GM06990 (cell line): ENCODE data around the gene HSF4.

Experiments
- DNase-seq: peaks from one replicate; pipeline ENCODE4 v3.0.0-alpha.2; 2011; ENCODE audit not compliant: insufficient read length; ENCODE audit errors: extremely low read depth
- H3K27me3 ChIP-seq: replicated peaks from 2 replicates; pipeline ENCODE4 v1.6.0; 2011; ENCODE audit warnings: low read length; ENCODE audit not compliant: control insufficient read depth, insufficient read depth
- H3K36me3 ChIP-seq: 2 replicates; pipeline ENCODE4 v1.5.1; 2011; ENCODE audit warnings: low read length; ENCODE audit not compliant: control insufficient read depth, insufficient read depth
- H3K4me3 ChIP-seq: replicated peaks from 2 replicates; pipeline ENCODE4 v1.5.1; 2011; ENCODE audit warnings: low read depth, mild to moderate bottlenecking, control low read depth, low read length
- TF ChIP-seq, protein P1 (sequence below): IDR thresholded peaks from 2 replicates; pipeline ENCODE4 v1.5.1; 2011; ENCODE audit warnings: low read length, control low read depth, mild to moderate bottlenecking, inconsistent platforms; ENCODE audit not compliant: insufficient read depth, poor library complexity, severe bottlenecking

HSF4 gene

DNA sequence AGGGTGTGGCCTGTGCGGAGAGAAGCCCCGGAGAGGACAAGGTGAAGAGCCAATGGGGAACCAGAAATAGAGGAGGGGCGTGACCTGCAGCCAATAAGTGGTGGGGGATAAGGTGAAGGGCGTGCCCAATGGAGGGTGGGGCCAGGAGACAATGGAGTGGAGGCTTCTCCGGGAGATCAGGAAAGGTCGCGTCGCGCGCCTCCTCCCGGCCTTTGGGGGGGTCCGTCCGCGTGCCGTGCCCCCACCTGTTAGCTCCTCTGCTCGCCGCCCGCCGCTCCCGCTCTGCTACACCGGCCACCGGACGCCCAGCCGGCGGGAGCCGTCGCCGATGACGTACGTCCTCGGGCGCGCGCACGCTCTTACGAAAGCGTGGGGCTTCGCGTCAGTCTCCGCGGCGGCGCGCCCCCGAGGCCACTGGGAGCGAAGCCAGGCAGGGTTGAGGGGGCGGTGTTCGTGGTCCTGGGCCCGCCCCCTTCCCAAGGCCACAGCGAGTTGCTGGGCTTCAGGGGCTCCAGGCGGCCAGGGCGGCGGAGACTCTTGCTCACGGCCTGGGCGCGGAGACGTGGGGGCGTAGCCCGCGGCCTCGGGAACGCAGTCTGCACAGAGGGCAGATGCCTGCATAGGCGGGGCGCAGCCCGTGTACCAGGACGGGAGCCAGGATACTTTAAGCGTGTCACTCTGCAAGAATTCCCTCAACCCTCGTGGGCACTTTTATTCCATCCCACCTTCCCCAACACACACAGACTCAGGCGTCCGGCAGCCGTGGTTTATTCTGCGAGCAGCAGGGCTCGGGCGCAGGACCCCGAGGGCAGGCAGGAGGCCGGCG, 19.3 kb downstream of the HSF4 start, which contains the start of gene MATCAP1:
Gene MATCAP1, minus strand, starts transcription at position 337 of the 826 bp plus-strand sequence. CDS start 3,353 bp downstream, outside the sequence.
- TF ChIP-seq, protein P1, sequence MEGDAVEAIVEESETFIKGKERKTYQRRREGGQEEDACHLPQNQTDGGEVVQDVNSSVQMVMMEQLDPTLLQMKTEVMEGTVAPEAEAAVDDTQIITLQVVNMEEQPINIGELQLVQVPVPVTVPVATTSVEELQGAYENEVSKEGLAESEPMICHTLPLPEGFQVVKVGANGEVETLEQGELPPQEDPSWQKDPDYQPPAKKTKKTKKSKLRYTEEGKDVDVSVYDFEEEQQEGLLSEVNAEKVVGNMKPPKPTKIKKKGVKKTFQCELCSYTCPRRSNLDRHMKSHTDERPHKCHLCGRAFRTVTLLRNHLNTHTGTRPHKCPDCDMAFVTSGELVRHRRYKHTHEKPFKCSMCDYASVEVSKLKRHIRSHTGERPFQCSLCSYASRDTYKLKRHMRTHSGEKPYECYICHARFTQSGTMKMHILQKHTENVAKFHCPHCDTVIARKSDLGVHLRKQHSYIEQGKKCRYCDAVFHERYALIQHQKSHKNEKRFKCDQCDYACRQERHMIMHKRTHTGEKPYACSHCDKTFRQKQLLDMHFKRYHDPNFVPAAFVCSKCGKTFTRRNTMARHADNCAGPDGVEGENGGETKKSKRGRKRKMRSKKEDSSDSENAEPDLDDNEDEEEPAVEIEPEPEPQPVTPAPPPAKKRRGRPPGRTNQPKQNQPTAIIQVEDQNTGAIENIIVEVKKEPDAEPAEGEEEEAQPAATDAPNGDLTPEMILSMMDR, result no peak
- H3K27me3 ChIP-seq, result no peaks in the 10 kb centered on the region; the same call in 1 of the 2 replicates
- peak; percentile 94 for DNase-seq
- H3K36me3 ChIP-seq, result no peaks in the 10 kb centered on the region; the same call in 1 of the 2 replicates
- peak within 1 kb of the TSS; percentile 77 for H3K4me3 ChIP-seq

DNA sequence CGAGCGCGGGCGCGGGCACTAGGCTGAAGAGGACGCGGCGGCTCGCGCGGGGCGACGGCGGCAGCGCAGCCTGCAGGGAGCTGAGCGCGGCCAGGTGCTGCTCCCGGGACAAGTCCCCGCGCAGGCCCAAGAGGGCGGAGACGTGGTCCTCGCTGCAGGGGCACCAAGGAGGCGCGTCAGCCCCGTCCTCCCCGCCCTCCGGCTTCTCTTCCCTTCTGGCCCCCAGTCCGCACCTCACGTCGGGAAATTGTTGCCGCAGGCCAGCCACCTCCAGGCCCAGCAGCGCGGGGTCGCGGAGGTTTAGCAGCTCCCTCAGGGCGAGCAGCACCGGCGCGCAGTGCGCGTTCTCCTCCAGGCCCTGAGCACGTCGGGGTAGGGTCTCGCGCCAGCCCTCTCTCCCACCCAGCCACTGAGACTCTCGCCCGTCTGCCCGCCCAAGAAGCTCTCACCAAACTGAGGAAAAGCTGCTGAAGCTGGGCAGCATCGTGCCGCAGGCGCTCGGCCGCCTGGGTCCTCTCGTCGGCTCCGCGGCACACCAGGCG, 20.0 kb downstream of the HSF4 start:
- H3K27me3 ChIP-seq, result no peaks in the 10 kb centered on the region; the same call in 1 of the 2 replicates
- H3K36me3 ChIP-seq, result no peaks in the 10 kb centered on the region; the same call in 1 of the 2 replicates
- peak overlapping the region; percentile 77 for H3K4me3 ChIP-seq
- no peak for DNase-seq
- TF ChIP-seq, protein P1, result no peak

DNA sequence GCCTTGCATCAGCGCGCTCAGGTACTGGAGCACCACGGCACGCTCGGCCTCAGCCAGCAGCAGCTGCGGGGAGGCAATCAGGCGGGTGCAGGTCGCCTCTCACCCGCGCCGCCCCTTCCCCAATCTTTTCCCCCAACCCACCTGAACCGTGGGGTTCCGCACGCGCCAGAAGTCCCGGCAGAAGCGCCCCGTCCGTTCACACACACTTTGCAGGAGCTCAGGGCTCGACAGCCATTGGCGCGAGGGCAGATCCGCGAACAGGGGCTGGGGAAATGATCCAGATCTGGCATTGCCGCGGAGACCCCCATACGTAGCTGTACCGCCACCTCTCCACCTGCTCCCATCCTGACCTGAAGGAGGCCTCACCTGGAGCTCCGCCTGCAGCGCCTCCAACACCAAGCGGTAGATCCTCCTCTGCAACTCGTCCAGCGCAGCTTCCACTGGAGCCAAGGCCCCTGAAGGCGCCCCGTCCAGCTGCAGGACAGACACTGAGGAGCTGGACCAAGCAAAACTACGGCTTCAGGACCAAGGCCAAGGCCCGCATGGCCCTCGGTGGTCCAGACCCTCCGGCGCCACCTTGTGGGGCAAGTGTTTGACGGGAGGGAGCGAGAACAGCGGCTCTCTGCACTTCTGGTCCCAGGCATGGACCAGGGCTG, 20.6 kb downstream of the HSF4 start:
- peak; percentile 74 for DNase-seq
- TF ChIP-seq, protein P1, result peak; percentile 88
- no peak overlapping the region for H3K4me3 ChIP-seq
- no peaks in the 10 kb centered on the region for H3K36me3 ChIP-seq
- no peaks in the 10 kb centered on the region; the same call in 1 of the 2 replicates for H3K27me3 ChIP-seq

DNA sequence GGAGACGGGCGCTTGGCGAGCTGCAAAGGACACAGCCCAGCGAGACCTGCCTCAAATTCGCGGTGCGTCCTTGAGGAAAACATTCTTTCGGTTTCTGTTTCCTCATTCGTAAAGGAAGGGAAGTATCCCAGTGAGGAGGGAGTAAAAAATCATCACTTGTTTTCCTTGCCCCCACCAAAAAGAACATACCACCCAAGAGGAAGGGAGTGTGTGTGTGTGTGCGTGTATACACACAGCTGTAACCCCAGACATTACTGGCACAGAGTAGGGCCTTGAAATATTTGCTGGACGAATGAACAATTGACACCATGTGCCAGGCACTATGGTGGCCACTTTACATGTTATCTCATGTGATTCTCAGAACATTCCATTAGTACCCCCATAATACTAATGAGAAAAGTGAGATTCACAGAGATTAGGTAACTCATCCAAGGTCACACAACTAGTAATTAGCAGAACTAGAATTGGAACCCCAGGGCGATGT, 21.1 kb downstream of the HSF4 start:
- H3K27me3 ChIP-seq, result no peaks in the 10 kb centered on the region; the same call in 1 of the 2 replicates
- DNase-seq, result no peak
- TF ChIP-seq, protein P1, result no peak
- no peaks in the 10 kb centered on the region for H3K36me3 ChIP-seq
- no peak overlapping the region for H3K4me3 ChIP-seq

DNA sequence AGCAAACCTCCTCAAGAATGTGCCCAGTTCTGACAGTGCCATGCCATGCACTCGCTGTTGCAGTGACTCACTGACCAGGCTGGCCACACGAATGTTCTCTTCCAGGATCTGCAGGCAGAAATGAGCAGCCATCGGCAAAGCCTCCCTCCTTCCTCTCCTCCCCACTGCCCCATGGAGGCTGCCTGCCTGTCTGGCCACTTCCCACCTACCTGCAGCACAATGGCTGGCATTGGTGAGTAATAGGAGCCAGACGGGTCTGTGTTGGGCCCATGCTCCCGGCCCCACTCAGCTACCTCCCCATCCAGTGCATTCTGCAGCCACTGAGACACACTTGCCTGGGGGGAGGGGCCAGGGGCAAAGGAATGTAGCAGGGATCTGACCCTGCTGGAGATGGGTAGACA, 22.0 kb downstream of the HSF4 start:
- H3K4me3 ChIP-seq, result no peak overlapping the region
- H3K36me3 ChIP-seq, result no peaks in the 10 kb centered on the region
- no peaks in the 10 kb centered on the region; the same call in 1 of the 2 replicates for H3K27me3 ChIP-seq
- DNase-seq, result no peak
- TF ChIP-seq, protein P1, result no peak
